ENCODE results near the gene PPP2R2D.

- TF ChIP-seq YY1 (IDR thresholded peaks at IDR 0.05; ENCODE audit: insufficient read depth, insufficient read length), result no peak
- no peak for TF ChIP-seq ZNF274 (IDR thresholded peaks at IDR 0.05; ENCODE audit: low read depth, low read length)
These were observed 18.0 kb upstream of the PPP2R2D start for GRCh38 chr10:131882590-131883451.

All from NT2/D1 (cell line).